Measurements from ENCODE around the gene DUSP22. TPM values are rescaled to one million over a fixed set of nuclear protein-coding genes. Genes with fewer than 3 reads are reported as not detected.

Gene DUSP22
- total RNA-seq, 2 experiments from 2014 or later = 38.1 to 47.8 TPM

- no peak for DNase-seq
- no peak overlapping the region for H3K4me3 Mint-ChIP-seq
- CTCF ChIA-PET = no interaction called here
- H3K27me3 Mint-ChIP-seq = no peaks in the 10 kb centered on the region
- no peak overlapping the region for H3K27ac Mint-ChIP-seq
- ATAC-seq = no peak
- H3K4me1 Mint-ChIP-seq = peaks cover 2% of the 10 kb centered on the region
- H3K9me3 Mint-ChIP-seq (ENCODE audit: low read depth) = no peaks in the 10 kb centered on the region
- peaks cover 12% of the 10 kb centered on the region for H3K36me3 Mint-ChIP-seq
These were observed 11.0 kb downstream of the DUSP22 start for GRCh38 chr6:303263-303662.

- CTCF ChIA-PET = no interaction called here
- DNase-seq = no peak
- no peak overlapping the region for H3K27ac Mint-ChIP-seq
- H3K4me1 Mint-ChIP-seq = peaks cover 2% of the 10 kb centered on the region
- ATAC-seq = no peak
- H3K27me3 Mint-ChIP-seq = no peaks in the 10 kb centered on the region
- no peaks in the 10 kb centered on the region for H3K9me3 Mint-ChIP-seq (ENCODE audit: low read depth)
- H3K36me3 Mint-ChIP-seq = peaks cover 13% of the 10 kb centered on the region
- H3K4me3 Mint-ChIP-seq = no peak overlapping the region
These were observed 11.8 kb downstream of the DUSP22 start for GRCh38 chr6:303948-304558.

- CTCF ChIA-PET = interaction anchor here (1.2 to 2.4 kb wide), 4 partner anchors 10 to 124 kb away, joined by 3 to 7 read pairs (median 4); no protein-coding TSS in a partner anchor
- no peak overlapping the region for H3K27ac Mint-ChIP-seq
- peaks cover 13% of the 10 kb centered on the region for H3K36me3 Mint-ChIP-seq
- peaks cover 2% of the 10 kb centered on the region for H3K4me1 Mint-ChIP-seq
- no peaks in the 10 kb centered on the region for H3K27me3 Mint-ChIP-seq
- H3K9me3 Mint-ChIP-seq (ENCODE audit: low read depth) = no peaks in the 10 kb centered on the region
- H3K4me3 Mint-ChIP-seq = no peak overlapping the region
- DNase-seq (no peak), ATAC-seq (peak; percentile 16)
These were observed 12.6 kb downstream of the DUSP22 start for GRCh38 chr6:304833-305370.

GRCh38 chr6:305371-306206 lies 13.3 kb downstream of the DUSP22 start:
- Mint-ChIP-seq H3K4me1 (peaks cover 2% of the 10 kb centered on the region), H3K9me3 (ENCODE audit: low read depth) (no peaks in the 10 kb centered on the region), H3K27ac (no peak overlapping the region), H3K27me3 (no peaks in the 10 kb centered on the region), H3K4me3 (no peak overlapping the region), H3K36me3 (peaks cover 13% of the 10 kb centered on the region)
- peak; percentile 12 for ATAC-seq
- DNase-seq = no peak
- CTCF ChIA-PET = interaction anchor here (0.7 to 2.4 kb wide), 6 partner anchors 10 to 125 kb away, joined by 3 to 7 read pairs (median 3); no protein-coding TSS in a partner anchor

- H3K27ac Mint-ChIP-seq = no peak overlapping the region
- peaks cover 14% of the 10 kb centered on the region for H3K36me3 Mint-ChIP-seq
- H3K4me1 Mint-ChIP-seq = peaks cover 2% of the 10 kb centered on the region
These were observed 14.4 kb downstream of the DUSP22 start for GRCh38 chr6:306641-307061.

GRCh38 chr6:307065-307814 lies 15.0 kb downstream of the DUSP22 start:
- Mint-ChIP-seq H3K36me3 (peaks cover 16% of the 10 kb centered on the region), H3K9me3 (ENCODE audit: low read depth) (no peaks in the 10 kb centered on the region), H3K27ac (no peak overlapping the region), H3K27me3 (no peaks in the 10 kb centered on the region), H3K4me1 (peaks cover 3% of the 10 kb centered on the region), H3K4me3 (no peak overlapping the region)
- DNase-seq (no peak), ATAC-seq (no peak)
- CTCF ChIA-PET = interaction anchor here (1.2 to 2.4 kb wide), 2 partner anchors 8 to 112 kb away, joined by 3 to 7 read pairs; no protein-coding TSS in a partner anchor

More at GRCh38 chr6:306641-307061, 14.4 kb downstream of the DUSP22 start:
- ATAC-seq = no peak
- CTCF ChIA-PET = interaction anchor here (0.7 to 2.4 kb wide), 3 partner anchors 9 to 111 kb away, joined by 3 to 7 read pairs (median 3); no protein-coding TSS in a partner anchor
- Mint-ChIP-seq H3K27me3 (no peaks in the 10 kb centered on the region), H3K4me3 (no peak overlapping the region), H3K9me3 (ENCODE audit: low read depth) (no peaks in the 10 kb centered on the region)
- DNase-seq = no peak

- Mint-ChIP-seq H3K27me3 (no peaks in the 10 kb centered on the region), H3K4me1 (peaks cover 8% of the 10 kb centered on the region), H3K4me3 (no peak overlapping the region), H3K27ac (no peak overlapping the region), H3K9me3 (ENCODE audit: low read depth) (no peaks in the 10 kb centered on the region), H3K36me3 (peaks cover 16% of the 10 kb centered on the region)
- CTCF ChIA-PET = interaction anchor here (1.2 kb wide), 1 partner anchor 112 kb away, joined by 3 read pairs; no protein-coding TSS in a partner anchor
- ATAC-seq = no peak
- DNase-seq = no peak
These were observed 15.6 kb downstream of the DUSP22 start for GRCh38 chr6:307874-308273.

GRCh38 chr6:308307-308706 lies 16.0 kb downstream of the DUSP22 start:
- DNase-seq (no peak), ATAC-seq (no peak)
- H3K27me3 Mint-ChIP-seq = no peaks in the 10 kb centered on the region
- peaks cover 12% of the 10 kb centered on the region for H3K4me1 Mint-ChIP-seq
- H3K27ac Mint-ChIP-seq = no peak overlapping the region
- H3K9me3 Mint-ChIP-seq (ENCODE audit: low read depth) = no peaks in the 10 kb centered on the region
- H3K4me3 Mint-ChIP-seq = no peak overlapping the region
- CTCF ChIA-PET = no interaction called here
- H3K36me3 Mint-ChIP-seq = peaks cover 16% of the 10 kb centered on the region

- H3K27me3 Mint-ChIP-seq = no peaks in the 10 kb centered on the region
- CTCF ChIA-PET = interaction anchor here (0.8 kb wide), 1 partner anchor 14 kb away, joined by 3 read pairs; no protein-coding TSS in a partner anchor
- H3K36me3 Mint-ChIP-seq = peaks cover 16% of the 10 kb centered on the region
- H3K4me3 Mint-ChIP-seq = no peak overlapping the region
- DNase-seq (no peak), ATAC-seq (no peak)
- H3K27ac Mint-ChIP-seq = no peak overlapping the region
- H3K9me3 Mint-ChIP-seq (ENCODE audit: low read depth) = no peaks in the 10 kb centered on the region
- H3K4me1 Mint-ChIP-seq = peaks cover 14% of the 10 kb centered on the region
These were observed 16.5 kb downstream of the DUSP22 start for GRCh38 chr6:308768-309167.

GRCh38 chr6:309947-310346 lies 17.7 kb downstream of the DUSP22 start:
- ATAC-seq (no peak), DNase-seq (no peak)
- Mint-ChIP-seq H3K27ac (no peak overlapping the region), H3K27me3 (no peaks in the 10 kb centered on the region), H3K9me3 (ENCODE audit: low read depth) (no peaks in the 10 kb centered on the region), H3K4me3 (no peak overlapping the region), H3K36me3 (peaks cover 10% of the 10 kb centered on the region), H3K4me1 (peaks cover 12% of the 10 kb centered on the region)
- CTCF ChIA-PET = interaction anchor here (0.6 to 1.0 kb wide), 2 partner anchors 14 to 44 kb away, joined by 3 read pairs; no protein-coding TSS in a partner anchor

- CTCF ChIA-PET = interaction anchor here (0.6 kb wide), 1 partner anchor 43 kb away, joined by 3 read pairs; no protein-coding TSS in a partner anchor
- Mint-ChIP-seq H3K4me3 (no peak overlapping the region), H3K27me3 (no peaks in the 10 kb centered on the region), H3K9me3 (ENCODE audit: low read depth) (no peaks in the 10 kb centered on the region), H3K27ac (no peak overlapping the region), H3K36me3 (peaks cover 13% of the 10 kb centered on the region), H3K4me1 (peaks cover 12% of the 10 kb centered on the region)
- DNase-seq (no peak), ATAC-seq (no peak)
These were observed 18.4 kb downstream of the DUSP22 start for GRCh38 chr6:310671-311070.

- Mint-ChIP-seq H3K4me3 (no peak overlapping the region), H3K27ac (no peak overlapping the region), H3K9me3 (ENCODE audit: low read depth) (no peaks in the 10 kb centered on the region), H3K27me3 (no peaks in the 10 kb centered on the region), H3K36me3 (peaks cover 14% of the 10 kb centered on the region), H3K4me1 (peaks cover 17% of the 10 kb centered on the region)
- ATAC-seq = no peak
- DNase-seq = no peak
- CTCF ChIA-PET = interaction anchor here (0.6 to 2.1 kb wide), 5 partner anchors 17 to 121 kb away, joined by 3 to 14 read pairs (median 4); no protein-coding TSS in a partner anchor
These were observed 19.5 kb downstream of the DUSP22 start for GRCh38 chr6:311679-312220.
